SKM-1 treated with dmso at 0.1 percent for 144 hours (cell line): ENCODE data around the gene NGEF.
A peak's percentile ranks its signal among the peaks of the same experiment; 100 is the strongest.
"Not testable (repeated sequence)": the region's sequence is repeated elsewhere in the genome, so short reads cannot be mapped to it uniquely, and the experiment has no call there.

Source experiments
- DNase-seq: peaks from one replicate; lab custom pipeline; 2025; ENCODE audit not compliant: unreplicated experiment; lab: John Stamatoyannopoulos, UW

The NGEF gene

DNA sequence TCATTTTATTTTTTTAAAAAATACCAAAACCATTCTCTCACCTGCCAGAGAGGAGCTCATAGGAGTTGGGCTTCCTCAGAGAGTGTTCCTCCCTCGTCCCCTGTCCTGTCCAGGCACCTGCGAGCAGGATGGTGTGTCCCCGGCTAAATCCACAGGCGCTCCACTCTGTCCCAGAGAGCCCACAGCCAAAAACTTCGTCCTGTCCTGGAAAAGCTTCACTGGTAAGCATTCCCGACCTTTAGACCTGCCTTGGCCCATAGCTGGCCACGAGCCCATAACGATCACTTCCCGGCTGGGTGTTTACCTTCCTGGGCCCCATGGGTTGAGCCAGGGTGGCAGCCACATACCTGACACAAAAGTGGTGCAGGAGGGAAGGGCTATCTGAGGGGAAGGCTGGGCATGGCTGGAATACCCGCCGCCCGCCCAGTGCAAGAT lies at the start of gene NGEF:
Gene NGEF (minus strand): TSS at position 230 of the 435 bp plus-strand sequence. CDS start 38,366 bp downstream, outside the sequence.
- no peak for DNase-seq

GRCh38 chr2:233062451-233062850 lies 49.4 kb upstream of the NGEF start:
- DNase-seq, result no peak

GRCh38 chr2:233061591-233062450 lies 48.8 kb upstream of the NGEF start:
- DNase-seq, result peak; percentile 25

- DNase-seq, result peak; percentile 22
Measured at GRCh38 chr2:233060980-233061590, 48.0 kb upstream of the NGEF start.

- DNase-seq, result no peak
Measured at GRCh38 chr2:233060501-233060979, 47.5 kb upstream of the NGEF start.

- DNase-seq, result peak; percentile 94
Measured at GRCh38 chr2:233059797-233060500, 46.9 kb upstream of the NGEF start, which contains the start of gene INPP5D. Gene INPP5D (plus strand): TSS chr2:233060342. CDS start chr2:233060479, 137 bp downstream.

DNA sequence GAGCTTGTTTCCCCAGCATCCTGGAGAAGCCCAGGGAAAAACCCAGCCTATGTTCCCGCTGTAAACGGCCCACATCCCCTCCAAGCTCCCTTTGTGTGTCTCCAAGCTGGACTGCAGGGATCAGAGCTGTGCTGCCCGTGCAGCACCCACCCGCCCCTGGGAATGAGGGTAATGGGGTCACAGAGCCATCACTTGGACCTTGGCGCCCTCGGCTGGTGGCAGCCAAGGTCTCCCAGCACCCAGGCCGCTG lies 46.4 kb upstream of the NGEF start:
- DNase-seq, result no peak

GRCh38 chr2:233058717-233059546 lies 45.9 kb upstream of the NGEF start:
- no peak for DNase-seq

DNA sequence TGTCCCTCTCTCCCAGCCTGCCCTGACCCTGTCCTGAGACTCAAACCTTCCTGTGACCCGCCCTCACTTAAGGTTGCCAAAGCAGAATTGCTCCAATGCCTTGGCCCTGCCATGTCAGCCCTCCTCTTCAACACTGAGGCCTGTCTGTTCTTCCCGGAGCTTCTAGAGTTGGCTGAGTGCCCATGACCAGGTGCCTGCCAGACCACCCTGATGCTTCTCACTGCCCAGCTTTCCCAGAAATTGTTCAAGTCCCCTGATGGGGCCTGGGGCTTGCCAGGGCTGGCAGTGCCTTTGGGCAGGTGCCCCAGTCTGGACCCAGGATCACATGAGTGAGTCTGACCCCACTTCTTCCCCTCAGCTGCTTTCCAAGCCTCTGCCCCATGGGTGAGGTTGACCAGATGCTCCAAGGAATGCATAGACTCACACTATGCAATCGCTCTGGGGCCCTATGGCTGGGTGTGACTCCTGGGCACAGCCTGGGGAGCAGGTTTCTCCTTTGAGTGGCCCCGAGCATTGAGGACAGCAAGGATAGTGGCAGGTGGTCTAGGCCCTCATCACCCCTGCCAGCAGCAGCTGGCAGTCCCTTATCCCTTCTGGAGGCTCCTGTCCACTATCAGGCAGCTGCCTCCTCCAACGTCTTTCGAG lies 44.0 kb upstream of the NGEF start:
- no peak for DNase-seq

DNA sequence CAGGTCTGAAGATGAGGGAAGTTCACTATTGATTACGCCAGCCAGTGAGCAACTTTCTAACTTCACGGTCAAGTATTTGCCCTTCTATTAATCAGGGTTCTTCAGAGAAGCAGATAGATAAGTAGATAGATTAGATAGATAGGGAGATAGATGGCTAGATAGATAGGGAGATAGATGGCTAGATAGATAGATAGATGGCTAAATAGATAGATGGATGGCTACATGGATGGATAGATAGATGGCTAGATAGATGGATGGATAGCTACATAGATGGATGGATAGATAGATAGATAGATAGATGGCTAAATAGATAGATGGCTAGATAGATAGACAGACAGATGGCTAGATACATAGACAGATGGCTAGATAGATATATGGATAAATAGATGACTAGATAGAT lies 42.3 kb upstream of the NGEF start:
- DNase-seq, result no peak

GRCh38 chr2:233053928-233054784 lies 41.1 kb upstream of the NGEF start:
- peak; percentile 28 for DNase-seq

- DNase-seq, result not testable (repeated sequence)
Measured at GRCh38 chr2:233052517-233052916, 39.5 kb upstream of the NGEF start.

DNA sequence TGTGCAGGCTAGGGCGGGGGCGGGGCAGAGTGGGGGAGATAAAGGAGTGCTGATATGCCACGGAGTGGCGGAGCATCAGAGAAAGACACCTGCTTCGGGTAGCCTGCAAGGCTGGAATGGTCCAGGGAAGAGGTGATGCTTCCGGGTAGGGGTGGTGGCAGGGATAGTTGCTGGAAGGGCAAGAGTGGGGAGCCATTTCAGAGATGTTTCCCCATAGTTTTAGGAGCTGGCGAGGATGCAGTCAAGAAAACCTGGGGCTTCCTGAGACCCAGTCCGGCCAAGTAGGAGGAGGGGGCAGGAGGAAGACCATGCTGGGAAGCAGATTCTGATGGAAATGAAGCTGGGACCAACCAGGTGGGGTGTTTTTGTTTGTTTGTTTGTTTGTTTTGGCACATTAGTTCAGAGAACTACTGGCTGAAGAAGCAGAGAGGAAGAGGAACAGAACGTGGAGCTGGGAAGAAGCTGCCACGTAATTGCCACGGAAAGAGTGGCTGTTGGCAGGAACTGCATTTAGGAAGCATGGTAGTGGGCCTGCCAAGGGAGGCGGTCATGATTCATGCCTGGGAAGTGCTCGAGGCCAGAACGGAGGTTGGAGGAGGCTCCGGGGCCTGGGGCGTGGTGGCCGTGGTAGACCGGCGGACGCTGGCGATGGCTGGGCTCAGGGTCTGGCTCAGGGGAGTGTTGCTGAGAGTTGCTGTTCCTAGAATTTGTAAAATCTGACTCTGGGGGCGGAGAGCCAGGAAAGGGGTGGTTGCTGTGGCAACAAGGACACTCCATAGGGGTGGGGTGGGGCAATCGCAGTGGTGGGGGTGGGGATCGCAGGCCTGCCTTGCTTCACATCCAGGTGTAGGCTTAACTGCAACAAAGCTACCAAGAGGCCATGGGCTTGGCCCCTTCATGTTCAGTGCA lies 38.4 kb upstream of the NGEF start:
- DNase-seq, result no peak

- DNase-seq, result no peak
Measured at GRCh38 chr2:233049194-233049761, 36.2 kb upstream of the NGEF start.

- DNase-seq, result no peak
Measured at GRCh38 chr2:233048569-233049193, 35.6 kb upstream of the NGEF start.

DNA sequence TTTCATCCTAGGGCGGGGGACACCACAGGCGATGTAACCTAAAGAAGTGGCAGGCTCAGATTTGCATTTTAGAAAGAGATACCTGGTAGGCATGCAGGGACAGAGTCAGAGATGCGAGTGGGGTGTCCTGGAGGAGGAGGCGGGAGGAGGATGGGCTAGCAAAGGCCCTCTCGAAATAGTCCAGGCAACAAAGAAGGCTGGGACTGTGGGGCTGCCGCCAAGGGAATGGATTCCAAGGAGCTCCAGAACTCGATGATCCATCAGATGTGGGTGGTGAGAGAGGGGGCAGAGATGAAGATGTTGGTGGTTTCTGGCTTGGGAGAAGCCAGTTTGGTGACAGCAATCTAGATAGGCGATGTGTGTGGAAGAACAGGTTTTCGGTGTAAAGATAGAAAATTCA lies 34.6 kb upstream of the NGEF start:
- DNase-seq, result no peak

DNA sequence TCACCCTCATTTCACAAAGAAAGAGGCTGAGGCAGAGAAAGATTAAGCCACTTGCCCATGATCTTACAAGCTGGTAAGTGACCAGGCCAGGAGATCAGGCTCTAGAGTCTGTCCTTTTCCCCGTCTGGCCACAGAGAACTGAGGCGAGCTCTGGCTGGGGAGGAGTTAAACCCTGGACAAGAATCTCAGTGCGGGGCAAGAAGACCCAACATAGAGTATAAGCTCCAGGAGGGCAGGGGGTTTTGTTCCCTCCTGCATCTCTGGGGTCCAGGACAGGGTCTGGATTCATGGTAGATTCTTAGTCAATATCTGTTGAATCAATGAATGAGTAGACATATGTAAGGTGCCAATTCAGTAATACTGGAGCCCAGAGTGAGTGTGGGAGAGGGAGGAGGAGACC lies 34.1 kb upstream of the NGEF start:
- DNase-seq, result no peak
